ENCODE measurements around the gene KHDC1.
"Not testable (repeated sequence)": the region's sequence is repeated elsewhere in the genome, so short reads cannot be mapped to it uniquely, and the experiment has no call there.

The KHDC1 gene

DNA sequence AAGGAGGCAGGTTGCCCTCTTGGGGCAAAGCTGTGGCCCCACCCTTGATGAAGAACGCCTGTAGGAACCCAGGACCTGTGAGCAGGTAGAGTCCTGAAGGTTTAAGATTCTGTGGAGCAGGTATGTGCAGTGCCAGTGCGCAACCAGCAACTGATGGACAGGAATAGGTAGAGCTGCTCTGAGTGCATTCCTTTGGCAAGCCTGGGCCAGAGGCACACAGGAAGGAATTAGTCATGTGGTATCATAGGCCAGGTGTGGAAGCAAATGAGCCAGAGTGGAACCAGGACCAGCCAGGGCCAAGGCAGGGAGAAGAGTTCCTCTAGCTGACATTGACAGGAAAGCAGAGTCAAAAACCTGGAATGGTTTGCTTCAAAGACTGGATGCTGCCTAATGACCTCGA is 1.4 kb upstream of the KHDC1 start:
- DNase-seq (ENCODE audit: extremely low spot score) = no peak
- POLR2A ChIA-PET = no interaction called here
- CTCF ChIA-PET = no interaction called here
- TF ChIP-seq ARNT (IDR thresholded peaks at IDR 0.05) (no peak), TARDBP (IDR thresholded peaks at IDR 0.05) (no peak), HDGF (IDR thresholded peaks at IDR 0.05; ENCODE audit: borderline replicate concordance) (no peak), SP1 (IDR thresholded peaks at IDR 0.05) (no peak), CTBP1 (IDR thresholded peaks at IDR 0.05; ENCODE audit: borderline replicate concordance) (no peak), FOXK2 (IDR thresholded peaks at IDR 0.05) (no peak), ZNF384 (IDR thresholded peaks at IDR 0.05) (no peak), SUZ12 (IDR thresholded peaks at IDR 0.05) (no peak), FOXM1 (IDR thresholded peaks at IDR 0.05; ENCODE audit: borderline replicate concordance) (no peak), FOXA1 (IDR thresholded peaks at IDR 0.05) (no peak), NFRKB (IDR thresholded peaks at IDR 0.05) (no peak)
- TF ChIP-seq, protein P1, sequence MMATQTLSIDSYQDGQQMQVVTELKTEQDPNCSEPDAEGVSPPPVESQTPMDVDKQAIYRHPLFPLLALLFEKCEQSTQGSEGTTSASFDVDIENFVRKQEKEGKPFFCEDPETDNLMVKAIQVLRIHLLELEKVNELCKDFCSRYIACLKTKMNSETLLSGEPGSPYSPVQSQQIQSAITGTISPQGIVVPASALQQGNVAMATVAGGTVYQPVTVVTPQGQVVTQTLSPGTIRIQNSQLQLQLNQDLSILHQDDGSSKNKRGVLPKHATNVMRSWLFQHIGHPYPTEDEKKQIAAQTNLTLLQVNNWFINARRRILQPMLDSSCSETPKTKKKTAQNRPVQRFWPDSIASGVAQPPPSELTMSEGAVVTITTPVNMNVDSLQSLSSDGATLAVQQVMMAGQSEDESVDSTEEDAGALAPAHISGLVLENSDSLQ (IDR thresholded peaks at IDR 0.05) = no peak

DNA sequence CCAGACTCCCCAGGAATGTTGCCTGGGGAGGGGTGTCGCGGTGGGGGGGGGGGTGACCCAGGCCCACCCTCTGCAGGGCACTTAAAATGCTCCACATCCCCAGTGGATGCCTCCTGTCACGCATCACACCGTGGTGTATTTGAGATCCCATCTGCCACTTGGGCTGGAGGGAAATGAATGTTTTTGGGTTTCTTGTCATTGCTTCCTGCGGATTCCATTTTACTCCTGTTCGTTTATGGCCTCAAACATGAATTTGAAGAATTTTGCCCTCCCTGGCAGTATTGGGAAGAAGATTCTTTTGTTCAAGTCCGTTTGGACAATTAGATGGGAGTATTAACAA is 544 bp upstream of the KHDC1 start:
- TF ChIP-seq FOXM1 (IDR thresholded peaks at IDR 0.05; ENCODE audit: borderline replicate concordance) = no peak
- no peak for TF ChIP-seq ZNF384 (IDR thresholded peaks at IDR 0.05)
- TF ChIP-seq SP1 (IDR thresholded peaks at IDR 0.05) = no peak
- TF ChIP-seq FOXA1 (IDR thresholded peaks at IDR 0.05) = no peak
- no peak for TF ChIP-seq SUZ12 (IDR thresholded peaks at IDR 0.05)
- TF ChIP-seq CTBP1 (IDR thresholded peaks at IDR 0.05; ENCODE audit: borderline replicate concordance) = no peak
- TF ChIP-seq, protein P1 (IDR thresholded peaks at IDR 0.05) = no peak
- TF ChIP-seq HDGF (IDR thresholded peaks at IDR 0.05; ENCODE audit: borderline replicate concordance) = no peak
- no peak for TF ChIP-seq LEF1 (IDR thresholded peaks at IDR 0.05; ENCODE audit: borderline replicate concordance)
- TF ChIP-seq L3MBTL2 (conservative IDR thresholded peaks at IDR 0.05) = no peak
- no peak for TF ChIP-seq TARDBP (IDR thresholded peaks at IDR 0.05)
- TF ChIP-seq ELF4 (IDR thresholded peaks at IDR 0.05) = no peak
- no peak for TF ChIP-seq BHLHE40 (IDR thresholded peaks at IDR 0.05; ENCODE audit: borderline replicate concordance)
- TF ChIP-seq FOXK2 (IDR thresholded peaks at IDR 0.05) = no peak
- TF ChIP-seq ARNT (IDR thresholded peaks at IDR 0.05) = no peak
- no peak for TF ChIP-seq NFRKB (IDR thresholded peaks at IDR 0.05)
- DNase-seq (ENCODE audit: extremely low spot score) = no peak
- POLR2A ChIA-PET = no interaction called here
- CTCF ChIA-PET = no interaction called here

DNA sequence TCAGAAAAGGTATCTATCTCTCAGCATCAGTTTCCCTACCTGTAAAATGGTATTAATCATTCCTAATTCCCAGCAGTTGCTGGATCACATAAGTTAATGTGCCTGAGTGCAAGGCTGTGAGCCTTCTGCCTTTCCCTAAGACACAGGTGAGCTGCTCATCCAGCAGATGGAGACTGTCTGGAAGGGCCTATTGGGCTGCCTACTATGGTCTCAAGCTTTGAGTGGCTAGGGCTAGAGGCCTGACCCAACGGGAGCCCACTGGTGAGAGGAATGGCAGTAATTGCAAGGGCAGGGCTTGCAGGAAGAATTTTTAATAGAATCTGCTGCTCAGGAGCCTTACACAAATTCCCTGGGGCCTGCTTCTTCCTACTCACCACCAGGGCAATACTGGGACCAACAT is 4.3 kb downstream of the KHDC1 start:
- no peak for TF ChIP-seq ELF4 (IDR thresholded peaks at IDR 0.05)
- TF ChIP-seq FOXM1 (IDR thresholded peaks at IDR 0.05; ENCODE audit: borderline replicate concordance) = no peak
- no peak for TF ChIP-seq SUZ12 (IDR thresholded peaks at IDR 0.05)
- TF ChIP-seq, protein P1 (IDR thresholded peaks at IDR 0.05) = no peak
- ChIA-PET POLR2A (no interaction called here), CTCF (no interaction called here)
- DNase-seq (ENCODE audit: extremely low spot score) = no peak

DNA sequence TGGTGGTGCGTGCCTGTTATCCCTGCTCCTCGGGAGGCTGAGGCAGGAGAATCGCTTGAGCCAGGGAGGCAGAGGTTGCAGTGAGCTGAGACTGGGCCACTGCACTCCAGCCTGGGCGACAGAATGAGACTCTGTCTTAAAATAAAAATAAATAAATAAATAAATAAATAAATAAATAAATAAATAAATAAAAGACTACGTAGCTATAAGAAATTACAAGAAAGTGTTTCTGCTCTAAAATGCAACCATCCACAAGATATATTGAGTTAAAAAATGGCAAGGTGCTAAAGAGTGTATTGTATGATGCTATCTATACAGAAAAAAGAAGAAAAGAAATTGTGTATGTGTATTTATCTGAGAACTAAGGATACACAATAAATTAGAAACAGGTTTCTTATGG is 8.7 kb downstream of the KHDC1 start:
- DNase-seq (ENCODE audit: extremely low spot score); CTCF ChIA-PET: not testable (repeated sequence)
- POLR2A ChIA-PET = interaction anchor here (1.2 kb wide), 1 partner anchor 8 kb away, joined by 3 read pairs; no protein-coding TSS in a partner anchor

DNA sequence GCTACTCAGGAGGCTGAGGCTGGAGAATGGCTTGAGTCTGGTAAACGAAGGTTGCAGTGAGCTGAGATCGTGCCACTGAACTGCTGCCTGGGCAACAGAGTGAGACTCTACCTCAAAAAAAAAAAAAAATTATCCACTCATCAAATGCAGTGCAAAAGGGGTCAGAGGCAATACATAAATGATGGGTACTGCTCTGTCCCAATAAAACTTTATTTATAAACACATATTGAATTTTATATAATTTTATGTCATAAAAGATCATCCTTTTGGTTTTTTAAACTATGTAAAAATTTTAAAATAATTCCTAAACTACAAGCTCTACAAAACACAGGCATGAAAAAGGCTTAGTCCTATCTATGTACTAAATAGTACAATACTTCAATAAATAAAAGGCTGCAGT is 10.3 kb downstream of the KHDC1 start:
- ChIA-PET CTCF (interaction anchor here (0.6 kb wide), 1 partner anchor 19 kb away, joined by 3 read pairs; no protein-coding TSS in a partner anchor), POLR2A (no interaction called here)
- TF ChIP-seq LEF1 (IDR thresholded peaks at IDR 0.05; ENCODE audit: borderline replicate concordance) = no peak
- no peak for TF ChIP-seq FOXK2 (IDR thresholded peaks at IDR 0.05)
- TF ChIP-seq TARDBP (IDR thresholded peaks at IDR 0.05) = no peak
- TF ChIP-seq ELF4 (IDR thresholded peaks at IDR 0.05) = no peak
- no peak for TF ChIP-seq ARNT (IDR thresholded peaks at IDR 0.05)
- no peak for TF ChIP-seq SP1 (IDR thresholded peaks at IDR 0.05)
- TF ChIP-seq CTBP1 (IDR thresholded peaks at IDR 0.05; ENCODE audit: borderline replicate concordance) = no peak
- no peak for TF ChIP-seq ZNF384 (IDR thresholded peaks at IDR 0.05)
- no peak for TF ChIP-seq BHLHE40 (IDR thresholded peaks at IDR 0.05; ENCODE audit: borderline replicate concordance)
- no peak for TF ChIP-seq SUZ12 (IDR thresholded peaks at IDR 0.05)
- TF ChIP-seq FOXA1 (IDR thresholded peaks at IDR 0.05) = no peak
- TF ChIP-seq NFRKB (IDR thresholded peaks at IDR 0.05) = no peak
- no peak for TF ChIP-seq HDGF (IDR thresholded peaks at IDR 0.05; ENCODE audit: borderline replicate concordance)
- no peak for TF ChIP-seq L3MBTL2 (conservative IDR thresholded peaks at IDR 0.05)
- no peak for TF ChIP-seq FOXM1 (IDR thresholded peaks at IDR 0.05; ENCODE audit: borderline replicate concordance)
- TF ChIP-seq, protein P1 (IDR thresholded peaks at IDR 0.05) = no peak
- no peak for DNase-seq (ENCODE audit: extremely low spot score)

DNA sequence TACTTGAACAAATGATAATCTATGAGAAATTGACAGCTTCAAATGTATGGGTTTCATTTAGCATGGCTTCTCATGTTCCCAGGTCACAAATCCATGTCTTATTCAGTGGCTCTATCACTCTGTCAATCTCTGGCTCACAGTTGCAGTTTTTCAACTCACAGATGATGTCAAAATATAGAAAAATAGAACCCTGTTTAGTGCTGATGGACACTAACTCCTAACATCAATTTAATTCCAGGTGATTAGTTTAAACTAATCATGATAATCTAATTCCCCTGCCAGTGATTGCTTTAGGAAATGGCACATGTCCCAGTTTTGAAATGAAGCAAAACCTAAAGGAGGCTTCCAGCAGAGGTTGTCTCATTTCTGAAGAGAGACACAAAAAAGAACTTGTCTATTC is 13.0 kb downstream of the KHDC1 start:
- TF ChIP-seq HDGF (IDR thresholded peaks at IDR 0.05; ENCODE audit: borderline replicate concordance) (no peak), FOXA1 (IDR thresholded peaks at IDR 0.05) (no peak), TARDBP (IDR thresholded peaks at IDR 0.05) (no peak), CTBP1 (IDR thresholded peaks at IDR 0.05; ENCODE audit: borderline replicate concordance) (no peak), SUZ12 (IDR thresholded peaks at IDR 0.05) (no peak), ELF4 (IDR thresholded peaks at IDR 0.05) (no peak), NFRKB (IDR thresholded peaks at IDR 0.05) (no peak), L3MBTL2 (conservative IDR thresholded peaks at IDR 0.05) (no peak), FOXK2 (IDR thresholded peaks at IDR 0.05) (no peak), LEF1 (IDR thresholded peaks at IDR 0.05; ENCODE audit: borderline replicate concordance) (no peak), BHLHE40 (IDR thresholded peaks at IDR 0.05; ENCODE audit: borderline replicate concordance) (no peak), SP1 (IDR thresholded peaks at IDR 0.05) (no peak), ZNF384 (IDR thresholded peaks at IDR 0.05) (no peak), FOXM1 (IDR thresholded peaks at IDR 0.05; ENCODE audit: borderline replicate concordance) (no peak), ARNT (IDR thresholded peaks at IDR 0.05) (no peak)
- TF ChIP-seq, protein P1 (IDR thresholded peaks at IDR 0.05) = no peak
- ChIA-PET CTCF (no interaction called here), POLR2A (no interaction called here)
- DNase-seq (ENCODE audit: extremely low spot score) = no peak
